K562 (cell line): Measurements from ENCODE around the gene VWA7. TPM values are rescaled to one million over a fixed set of nuclear protein-coding genes. Genes with fewer than 3 reads are reported as not detected.
A peak's percentile ranks its signal among the peaks of the same experiment; 100 is the strongest.

Source experiments
- ATAC-seq: fragments of 200-7000 bp; cut with Tn5 transposase; 3 replicates; pipeline ENCODE4 v1.9.1; 2020; ENCODE audit warnings: moderate library complexity
- BruUV-seq: library from RNA; stranded (reverse); fragments of 400-500 nt; replicated peaks from 2 replicates; lab custom pipeline; 2021; lab: Mats Ljungman, UMichigan
- CTCF ChIA-PET: fragments of 300-600 bp; formaldehyde crosslinking; extraction: SDS; loops from one replicate; lab custom pipeline; 2021; ENCODE audit warnings: low intra/inter-chr PET ratio; lab: Yijun Ruan, JAX
- POLR2A ChIA-PET: fragments of 300-600, 350-650 bp; sonication (Branson Sonifier 250); formaldehyde crosslinking; extraction: SDS; loops from one replicate; lab custom pipeline; 2021; ENCODE audit warnings: antibody characterized with exemption, inconsistent platforms; lab: Yijun Ruan, JAX
- DNase-seq, 4 experiments: peaks; one replicate each; pipeline versions ENCODE4 v3.0.0 to v3.0.0-alpha.2; 2011 to 2018; ENCODE audit warnings: low spot score in 3 of 4, mixed read lengths in 3 of 4; ENCODE audit errors: extremely low read depth in 1 of 4
- FAIRE-seq: peaks from 2 replicates; lab custom pipeline; 2011; peaks lifted over from hg19 to GRCh38; lab: Jason Lieb, UNC
- H2AFZ ChIP-seq: 2 replicates; pipeline ENCODE4 v1.6.0; 2011; ENCODE audit warnings: low read depth, low read length, control low read depth, inconsistent platforms
- H3K27ac ChIP-seq: fragments of 200-600 bp; 3 replicates; pipeline ENCODE4 v1.8.0; 2011; ENCODE audit warnings: low read depth, mild to moderate bottlenecking, control low read depth, inconsistent platforms, low read length, moderate library complexity, mixed read lengths; ENCODE audit errors: extremely low read depth
- H3K27me3 ChIP-seq, 2 experiments: fragments of 300-600 bp in 1 of 2; 2 replicates in 1 of 2; 3 replicates in 1 of 2; pipeline versions ENCODE4 v1.6.0 to v1.8.0; 2011; ENCODE audit warnings: inconsistent platforms in 2 of 2, low read length in 2 of 2, mild to moderate bottlenecking in 1 of 2, mixed read lengths in 1 of 2, moderate library complexity in 1 of 2; ENCODE audit not compliant: control insufficient read depth in 2 of 2, insufficient read depth in 2 of 2
- H3K36me3 ChIP-seq: fragments of 300-600 bp; 3 replicates; pipeline ENCODE4 v1.8.0; 2011; ENCODE audit warnings: mild to moderate bottlenecking, low read length, inconsistent platforms; ENCODE audit not compliant: control insufficient read depth, insufficient read depth
- H3K4me1 ChIP-seq, 2 experiments: fragments of 200-600 bp in 1 of 2; replicated peaks in 1 of 2; 2 replicates in 1 of 2; 3 replicates in 1 of 2; pipeline versions ENCODE4 v1.5.1 to v1.8.0; 2011; ENCODE audit warnings: inconsistent platforms in 2 of 2, low read length in 2 of 2, mild to moderate bottlenecking in 1 of 2, mixed read lengths in 1 of 2, moderate library complexity in 1 of 2; ENCODE audit not compliant: control insufficient read depth in 2 of 2, insufficient read depth in 2 of 2
- H3K4me2 ChIP-seq: 2 replicates; pipeline ENCODE4 v1.6.1; 2011; ENCODE audit warnings: low read length, control low read depth, inconsistent platforms, mixed read lengths; ENCODE audit not compliant: insufficient read depth
- H3K4me3 ChIP-seq: fragments of 200-600 bp; sonication (generic), shearing (Covaris generic); 2 replicates; pipeline ENCODE4 v1.5.1; 2016; ENCODE audit warnings: control low read depth, inconsistent platforms
- H3K79me2 ChIP-seq: fragments of 200-600 bp; 3 replicates; pipeline ENCODE4 v1.8.0; 2011; ENCODE audit warnings: low read length, inconsistent platforms; ENCODE audit not compliant: control insufficient read depth, insufficient read depth
- H3K9ac ChIP-seq, 2 experiments: 2 replicates each; pipeline versions ENCODE4 v1.6.0 to v1.6.1; 2011; ENCODE audit warnings: low read depth in 2 of 2, low read length in 2 of 2, control low read depth in 1 of 2, inconsistent platforms in 1 of 2, mild to moderate bottlenecking in 1 of 2, mixed read lengths in 1 of 2; ENCODE audit not compliant: insufficient read depth in 1 of 2
- H3K9me1 ChIP-seq: one replicate; pipeline ENCODE4 v1.6.0; 2011; ENCODE audit warnings: inconsistent platforms, mild to moderate bottlenecking, low read length, moderate library complexity; ENCODE audit not compliant: control insufficient read depth, insufficient read depth
- H3K9me3 ChIP-seq: replicated peaks from 2 replicates; pipeline ENCODE4 v1.5.1; 2011; ENCODE audit warnings: low read depth, low read length, inconsistent platforms; ENCODE audit not compliant: control insufficient read depth, insufficient read depth
- H4K20me1 ChIP-seq: replicated peaks from 2 replicates; pipeline ENCODE4 v1.6.1; 2011; ENCODE audit warnings: low read length, inconsistent platforms, mixed read lengths; ENCODE audit not compliant: control insufficient read depth, insufficient read depth
- CBFB ChIP-seq: sonication (generic); formaldehyde crosslinking; IDR thresholded peaks from 2 replicates; pipeline ENCODE4 v1.4.0; 2020; ENCODE audit warnings: mild to moderate bottlenecking, missing genetic modification reagents
- GATAD2B ChIP-seq: fragments of 450-650 bp; IDR thresholded peaks from 2 replicates; pipeline ENCODE4 v1.6.1; 2017; ENCODE audit warnings: mild to moderate bottlenecking, borderline replicate concordance
- GTF2A2 ChIP-seq: IDR thresholded peaks from 2 replicates; pipeline ENCODE4 v1.6.1; 2016; ENCODE audit warnings: mild to moderate bottlenecking, missing genetic modification characterization, missing compliant biosample characterization
- JUND ChIP-seq, 2 experiments: IDR thresholded peaks; 2 replicates in 1 of 2; 3 replicates in 1 of 2; pipeline ENCODE4 v1.6.1; 2011; ENCODE audit warnings: borderline replicate concordance in 2 of 2, low read depth in 2 of 2, low read length in 2 of 2, improper control_type of control experiment in 1 of 2, missing biosample characterization in 1 of 2, missing genetic modification characterization in 1 of 2, missing genetic modification reagents in 1 of 2
- LCOR ChIP-seq: sonication (generic); formaldehyde crosslinking; IDR thresholded peaks from 2 replicates; pipeline ENCODE4 v1.8.0; 2022; ENCODE audit warnings: mild to moderate bottlenecking, missing genetic modification reagents
- MTA3 ChIP-seq: fragments of 450-650 bp; formaldehyde crosslinking; IDR thresholded peaks from 2 replicates; pipeline ENCODE4 v1.6.1; 2017; ENCODE audit warnings: mild to moderate bottlenecking, borderline replicate concordance
- SMARCE1 ChIP-seq: fragments of 450-650 bp; IDR thresholded peaks from 2 replicates; pipeline ENCODE4 v1.7.1; 2016; ENCODE audit warnings: mild to moderate bottlenecking
- TARDBP ChIP-seq: fragments of 450-650 bp; IDR thresholded peaks from 2 replicates; pipeline ENCODE4 v1.6.1; 2016
- ZNF263 ChIP-seq: sonication (generic); formaldehyde crosslinking; IDR thresholded peaks from 2 replicates; pipeline ENCODE4 v1.8.0; 2022; ENCODE audit warnings: mild to moderate bottlenecking, missing genetic modification reagents, borderline replicate concordance
- ZNF707 ChIP-seq: fragments of 250-450 bp; sonication (Bioruptor Pico); conservative IDR thresholded peaks from 2 replicates; pipeline ENCODE4 v1.8.0; 2022; ENCODE audit warnings: inconsistent platforms, mild to moderate bottlenecking, moderate library complexity
- WGBS: fragments of 100-300 bp; shearing (Covaris generic); methylation state at CpG from one replicate; pipeline ENCODE4 v1.1.6; 2016; ENCODE audit warnings: low coverage, mixed read lengths; ENCODE audit not compliant: insufficient coverage; ENCODE audit errors: missing lambda C conversion rate; 5-methylcytosine and 5-hydroxymethylcytosine counted together
- in situ Hi-C: fragments of 300-500 bp; cut with MboI; formaldehyde crosslinking; loops from 4 replicates; pipeline ENCODE4 v1.15.0; 2018; ENCODE audit warnings: inconsistent platforms, mixed read lengths
- intact Hi-C: fragments of 100-400 bp; cut with micrococcal nuclease; formaldehyde crosslinking; loops from 2 replicates; pipeline ENCODE4 v1.14.2; 2022
- polyA plus RNA-seq, 8 experiments: library from polyadenylated mRNA; depleted of rRNA in 4 of 8; stranded (reverse) in 5 of 8; unstranded in 3 of 8; fragments of >200 nt; fragmentation: Nextera tagmentation in 2 of 8; fragmentation: Illumina TruSeq in 1 of 8; extraction: Ambion mirVana in 2 of 8; extraction: Trizol in 1 of 8; gene quantifications; 2 replicates each; pipeline versions ENCODE4 v1.2.1 to v1.2.3, GENCODE V29; 2011 to 2014; ENCODE audit warnings: inconsistent platforms in 1 of 8, missing spikeins in 1 of 8
- total RNA-seq, 7 experiments: library from RNA; depleted of rRNA in 6 of 7; stranded (reverse); fragments of >200 nt in 6 of 7; fragmentation: Illumina TruSeq in 2 of 7; extraction: Trizol in 2 of 7; gene quantifications; 2 replicates each; pipeline versions ENCODE4 v1.2.1 to v1.2.3, GENCODE V29; 2011 to 2021; ENCODE audit warnings: low replicate concordance in 1 of 7
- TF ChIP-seq, protein P1 (sequence below): conservative IDR thresholded peaks from 2 replicates; pipeline ENCODE4 v1.6.1; 2011; ENCODE audit warnings: low read depth, mild to moderate bottlenecking, low read length; ENCODE audit not compliant: control insufficient read depth
- TF ChIP-seq, protein P2 (sequence below): sonication (generic); formaldehyde crosslinking; IDR thresholded peaks from 2 replicates; pipeline ENCODE4 v1.8.0; 2022; ENCODE audit warnings: mild to moderate bottlenecking, missing genetic modification reagents
- TF ChIP-seq, protein P3 (sequence below): fragments of 450-650 bp; formaldehyde crosslinking; IDR thresholded peaks from 2 replicates; pipeline ENCODE4 v1.4.0; 2020; ENCODE audit warnings: mild to moderate bottlenecking, mixed read lengths

VWA7 gene
- total and polyA plus RNA-seq, 9 of the 15 experiments (the other 6 are each of a cell fraction or from before 2014, with no cell fraction given), result 0.18 to 2.9 (median 0.95) TPM

DNA sequence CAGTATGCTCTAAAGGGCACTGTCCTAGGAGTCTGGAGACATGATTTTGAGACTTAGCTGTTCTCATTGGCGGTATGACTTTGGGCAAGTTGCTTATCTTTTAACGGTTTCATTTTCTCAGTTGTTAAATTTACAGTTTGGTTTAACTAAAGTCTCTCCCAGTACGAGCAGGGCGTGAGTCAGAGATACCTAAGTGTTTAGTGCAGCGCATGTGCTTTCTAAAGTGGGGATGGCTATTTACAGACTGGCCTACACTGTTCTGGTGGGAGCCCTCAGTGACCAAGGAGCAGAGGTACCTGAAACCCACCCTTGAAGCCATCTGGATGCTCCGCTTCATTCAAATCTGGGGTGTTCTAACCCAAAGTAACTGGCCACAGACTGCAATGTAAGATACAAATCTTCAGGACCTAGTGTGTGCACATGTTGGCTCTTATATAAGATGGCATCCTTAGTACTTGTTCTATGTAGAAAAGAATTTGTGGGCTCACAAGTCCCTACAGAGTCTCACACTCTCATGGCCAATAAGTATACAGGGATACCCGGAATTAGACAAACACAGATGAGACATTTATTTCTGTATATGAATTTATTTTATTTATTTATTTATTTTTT, 26.6 kb downstream of the VWA7 start (continued):
- peak; percentile 52 for TF ChIP-seq JUND (IDR thresholded peaks at IDR 0.05; ENCODE audit: borderline replicate concordance, low read depth, low read length)
- TF ChIP-seq JUND (tag; IDR thresholded peaks at IDR 0.05; ENCODE audit: borderline replicate concordance, low read depth, low read length), result peak; percentile 34; the same call in 1 of the 3 replicates
- no peak for TF ChIP-seq ZNF707 (CRISPR knock-in tag)
- no peak for TF ChIP-seq GTF2A2 (tag)
- TF ChIP-seq SMARCE1, result 0 out of 2 replicates have a peak, but pooled peaks have one; percentile 36
- TF ChIP-seq, protein P1, sequence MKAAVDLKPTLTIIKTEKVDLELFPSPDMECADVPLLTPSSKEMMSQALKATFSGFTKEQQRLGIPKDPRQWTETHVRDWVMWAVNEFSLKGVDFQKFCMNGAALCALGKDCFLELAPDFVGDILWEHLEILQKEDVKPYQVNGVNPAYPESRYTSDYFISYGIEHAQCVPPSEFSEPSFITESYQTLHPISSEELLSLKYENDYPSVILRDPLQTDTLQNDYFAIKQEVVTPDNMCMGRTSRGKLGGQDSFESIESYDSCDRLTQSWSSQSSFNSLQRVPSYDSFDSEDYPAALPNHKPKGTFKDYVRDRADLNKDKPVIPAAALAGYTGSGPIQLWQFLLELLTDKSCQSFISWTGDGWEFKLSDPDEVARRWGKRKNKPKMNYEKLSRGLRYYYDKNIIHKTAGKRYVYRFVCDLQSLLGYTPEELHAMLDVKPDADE, result no peak
- TF ChIP-seq MTA3, result peak; percentile 56; the same call in 1 of the 2 replicates

DNA sequence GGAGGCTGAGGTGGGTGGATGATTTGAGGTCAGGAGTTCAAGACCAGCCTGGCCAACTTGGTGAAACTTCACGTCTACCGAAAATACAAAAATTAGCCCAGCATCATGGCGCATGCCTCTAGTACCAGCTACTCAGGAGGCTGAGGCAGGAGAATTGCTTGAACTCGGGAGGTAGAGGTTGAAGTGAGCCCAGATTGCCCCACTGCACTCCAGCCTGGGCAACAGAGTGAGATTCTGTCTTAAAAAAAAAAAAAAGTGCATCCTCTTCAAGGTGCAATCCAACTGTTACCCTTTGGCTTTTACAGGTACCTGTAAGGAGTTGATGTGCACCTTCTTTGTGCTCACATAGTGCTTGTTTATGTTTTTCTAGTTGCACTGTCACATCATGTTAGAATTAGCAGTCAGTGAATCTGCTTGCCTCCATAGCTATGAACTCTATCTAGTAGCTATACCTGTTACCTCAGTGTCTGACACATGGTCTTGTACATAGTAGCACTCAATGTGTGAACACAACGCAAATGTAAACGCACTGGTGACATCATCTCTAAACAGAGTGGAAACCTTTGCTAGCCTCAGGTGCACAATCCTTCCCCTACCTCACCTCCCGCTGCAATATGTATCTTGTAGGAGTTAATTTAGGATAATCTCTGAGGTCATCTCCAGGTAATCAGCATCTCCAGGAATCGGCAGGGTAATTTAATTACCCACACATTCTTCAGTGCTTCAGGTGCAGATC, 27.7 kb downstream of the VWA7 start:
- Histone ChIP-seq H4K20me1 (no peaks in the 10 kb centered on the region), H3K4me2 (no peak overlapping the region), H2AFZ (no peak overlapping the region), H3K27me3 (no peaks in the 10 kb centered on the region), H3K9me3 (no peaks in the 10 kb centered on the region), H3K27ac (peak overlapping the region; percentile 37; the same call in 1 of the 3 replicates), H3K9me1 (peaks cover 4% of the 10 kb centered on the region), H3K4me1 (peaks cover 9 to 18% of the 10 kb centered on the region in 2 experiments), H3K4me3 (no peak overlapping the region), H3K36me3 (peaks cover 43% of the 10 kb centered on the region), H3K9ac (peak overlapping the region in 1 of 2 experiments; percentile 3; a peak in 2 of 4 replicates), H3K79me2 (no peaks in the 10 kb centered on the region)
- ATAC-seq, result peak; percentile 18
- intact Hi-C loops (no loop called here), in situ Hi-C loops (no loop called here)
- POLR2A ChIA-PET, result interaction anchor here (0.6 to 7.7 kb wide), 9 partner anchors 10 to 81 kb away, joined by 3 to 108 read pairs (median 4); partner anchors contain the start of genes CLIC1, DDAH2, MSH5 and VARS1
- peak; percentile 68 for FAIRE-seq
- WGBS, result 63% methylated on average over 8 of the region's 8 CpGs
- no peak for DNase-seq
- CTCF ChIA-PET, result no interaction called here
- BruUV-seq, result TSS peak; percentile 12
- no peak for TF ChIP-seq LCOR (CRISPR knock-in tag)
- TF ChIP-seq, protein P2, sequence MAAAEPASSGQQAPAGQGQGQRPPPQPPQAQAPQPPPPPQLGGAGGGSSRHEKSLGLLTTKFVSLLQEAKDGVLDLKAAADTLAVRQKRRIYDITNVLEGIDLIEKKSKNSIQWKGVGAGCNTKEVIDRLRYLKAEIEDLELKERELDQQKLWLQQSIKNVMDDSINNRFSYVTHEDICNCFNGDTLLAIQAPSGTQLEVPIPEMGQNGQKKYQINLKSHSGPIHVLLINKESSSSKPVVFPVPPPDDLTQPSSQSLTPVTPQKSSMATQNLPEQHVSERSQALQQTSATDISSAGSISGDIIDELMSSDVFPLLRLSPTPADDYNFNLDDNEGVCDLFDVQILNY (CRISPR knock-in tag), result peak; percentile 65; the same call in 1 of the 2 replicates
- no peak for TF ChIP-seq GATAD2B
- no peak for TF ChIP-seq CBFB (CRISPR knock-in tag)
- 0 out of 2 replicates have a peak, but pooled peaks have one; percentile 6 for TF ChIP-seq ZNF263 (CRISPR knock-in tag)
- no peak for TF ChIP-seq TARDBP
- peak; percentile 51; the same call in 1 of the 2 replicates for TF ChIP-seq JUND (IDR thresholded peaks at IDR 0.05; ENCODE audit: borderline replicate concordance, low read depth, low read length)
- TF ChIP-seq JUND (tag; IDR thresholded peaks at IDR 0.05; ENCODE audit: borderline replicate concordance, low read depth, low read length), result peak; percentile 55; the same call in 1 of the 3 replicates
- TF ChIP-seq, protein P3, sequence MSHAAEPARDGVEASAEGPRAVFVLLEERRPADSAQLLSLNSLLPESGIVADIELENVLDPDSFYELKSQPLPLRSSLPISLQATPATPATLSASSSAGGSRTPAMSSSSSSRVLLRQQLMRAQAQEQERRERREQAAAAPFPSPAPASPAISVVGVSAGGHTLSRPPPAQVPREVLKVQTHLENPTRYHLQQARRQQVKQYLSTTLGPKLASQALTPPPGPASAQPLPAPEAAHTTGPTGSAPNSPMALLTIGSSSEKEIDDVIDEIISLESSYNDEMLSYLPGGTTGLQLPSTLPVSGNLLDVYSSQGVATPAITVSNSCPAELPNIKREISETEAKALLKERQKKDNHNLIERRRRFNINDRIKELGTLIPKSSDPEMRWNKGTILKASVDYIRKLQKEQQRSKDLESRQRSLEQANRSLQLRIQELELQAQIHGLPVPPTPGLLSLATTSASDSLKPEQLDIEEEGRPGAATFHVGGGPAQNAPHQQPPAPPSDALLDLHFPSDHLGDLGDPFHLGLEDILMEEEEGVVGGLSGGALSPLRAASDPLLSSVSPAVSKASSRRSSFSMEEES, result no peak
